ENCODE data around the gene USP10.
A peak's percentile ranks its signal among the peaks of the same experiment; 100 is the strongest.

Gene USP10

GRCh38 chr16:84699712-84700445 lies at the start of gene USP10:
TSS of gene USP10 (plus strand) at chr16:84700000. CDS start at chr16:84700091, 91 bp downstream.
- peak; percentile 90 for DNase-seq

GRCh38 chr16:84650062-84650991 lies 49.5 kb upstream of the USP10 start:
- DNase-seq: no peak

- DNase-seq: no peak
Measured at GRCh38 chr16:84652566-84652965, 47.2 kb upstream of the USP10 start.

GRCh38 chr16:84654238-84654637 lies 45.6 kb upstream of the USP10 start:
- DNase-seq: no peak

GRCh38 chr16:84654998-84655397 lies 44.8 kb upstream of the USP10 start:
- DNase-seq: no peak

- DNase-seq: no peak
Measured at GRCh38 chr16:84656649-84657048, 43.2 kb upstream of the USP10 start.

GRCh38 chr16:84657229-84657837 lies 42.5 kb upstream of the USP10 start:
- no peak for DNase-seq

GRCh38 chr16:84658690-84659089 lies 41.1 kb upstream of the USP10 start:
- DNase-seq: no peak

- DNase-seq: no peak
Measured at GRCh38 chr16:84659656-84660300, 40.0 kb upstream of the USP10 start.

- DNase-seq: no peak
Measured at GRCh38 chr16:84660973-84661372, 38.8 kb upstream of the USP10 start.

GRCh38 chr16:84661418-84662060 lies 38.3 kb upstream of the USP10 start:
- no peak for DNase-seq

GRCh38 chr16:84662471-84662870 lies 37.3 kb upstream of the USP10 start:
- DNase-seq: no peak

- DNase-seq: no peak
Measured at GRCh38 chr16:84663433-84664101, 36.2 kb upstream of the USP10 start.

GRCh38 chr16:84665359-84665758 lies 34.4 kb upstream of the USP10 start:
- DNase-seq: no peak

GRCh38 chr16:84665843-84666242 lies 34.0 kb upstream of the USP10 start:
- no peak for DNase-seq

GRCh38 chr16:84667600-84668309 lies 32.0 kb upstream of the USP10 start:
- no peak for DNase-seq

GRCh38 chr16:84670063-84670462 lies 29.7 kb upstream of the USP10 start:
- no peak for DNase-seq

GRCh38 chr16:84672276-84673202 lies 27.3 kb upstream of the USP10 start:
- DNase-seq: peak; percentile 62

- no peak for DNase-seq
Measured at GRCh38 chr16:84673203-84673535, 26.6 kb upstream of the USP10 start.

GRCh38 chr16:84673561-84673960 lies 26.2 kb upstream of the USP10 start:
- no peak for DNase-seq
